ENCODE results near the gene TEKT5. TPM values are rescaled to one million over a fixed set of nuclear protein-coding genes. Genes with fewer than 3 reads are reported as not detected.
A peak's percentile ranks its signal among the peaks of the same experiment; 100 is the strongest.
"Not testable (repeated sequence)": the region's sequence is repeated elsewhere in the genome, so short reads cannot be mapped to it uniquely, and the experiment has no call there.

TEKT5 gene
- total RNA-seq, 2 donors from 2014 or later = 0.14 TPM; not detected in 1

DNA sequence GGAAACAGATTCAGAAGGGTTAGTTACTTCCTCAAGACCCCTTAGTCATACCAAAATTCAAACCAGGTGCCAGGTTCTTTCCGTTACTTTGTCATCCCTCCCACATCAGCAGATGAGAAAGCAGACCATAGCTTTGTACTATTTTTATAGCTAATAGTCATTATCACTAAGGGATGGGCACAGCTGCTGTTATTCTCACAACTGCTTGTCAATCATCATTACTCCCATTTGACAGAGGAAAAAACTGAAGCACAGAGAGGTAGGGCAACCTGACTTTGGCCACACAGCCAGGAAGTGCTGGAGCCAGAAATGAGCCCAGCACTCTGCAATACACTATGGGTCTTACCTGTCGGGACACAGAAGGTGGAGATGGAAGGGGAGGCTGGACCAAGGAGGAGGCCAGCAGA is 30.0 kb downstream of the TEKT5 start:
- intact Hi-C loops (cut with DNase I) = no loop called here

DNA sequence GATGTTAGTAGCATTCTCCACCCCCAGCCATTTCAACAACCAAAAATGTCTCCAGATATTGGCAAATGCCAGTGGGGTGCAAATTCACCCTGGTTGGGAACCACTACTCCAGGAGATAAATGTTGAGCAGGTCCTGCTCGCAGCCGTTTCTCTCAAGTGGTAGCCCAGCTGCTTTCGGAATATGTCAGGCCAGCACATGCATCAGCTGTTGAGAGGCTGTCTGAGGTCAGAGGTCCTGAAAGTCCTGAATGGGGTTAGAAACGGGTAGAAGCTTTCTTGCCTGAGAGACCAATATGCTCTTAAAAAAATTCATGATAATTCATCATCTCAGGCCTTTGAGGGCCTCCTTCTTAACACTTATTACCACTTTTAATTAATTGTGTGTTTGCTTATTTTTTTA is 31.0 kb downstream of the TEKT5 start:
- intact Hi-C loops (cut with DNase I) = no loop called here
- no peak for DNase-seq (ENCODE audit: low spot score)

More for the DNA sequence above, 30.0 kb downstream of the TEKT5 start:
- DNase-seq (ENCODE audit: low spot score) = no peak

DNA sequence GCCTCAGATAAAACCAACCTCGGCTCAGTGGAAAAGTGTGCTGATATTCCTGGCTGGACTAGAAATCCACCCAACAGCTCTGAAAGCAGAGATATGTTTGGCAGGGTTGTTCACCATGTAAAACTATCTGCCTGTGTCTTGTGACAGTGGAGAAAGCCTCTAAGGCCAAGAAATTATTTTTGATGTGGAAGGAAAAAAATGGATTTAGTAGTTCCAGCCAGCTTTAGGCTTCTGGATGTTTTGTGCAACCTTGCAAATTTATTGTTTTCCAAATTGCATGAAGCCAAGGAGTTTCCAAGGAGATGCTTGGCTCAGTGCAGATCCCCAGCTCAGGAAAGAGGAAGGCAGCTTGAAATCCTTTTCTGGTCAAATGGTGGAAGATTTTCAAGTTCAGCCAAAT is 31.6 kb downstream of the TEKT5 start:
- intact Hi-C loops (cut with DNase I) = no loop called here
- DNase-seq (ENCODE audit: low spot score) = no peak

DNA sequence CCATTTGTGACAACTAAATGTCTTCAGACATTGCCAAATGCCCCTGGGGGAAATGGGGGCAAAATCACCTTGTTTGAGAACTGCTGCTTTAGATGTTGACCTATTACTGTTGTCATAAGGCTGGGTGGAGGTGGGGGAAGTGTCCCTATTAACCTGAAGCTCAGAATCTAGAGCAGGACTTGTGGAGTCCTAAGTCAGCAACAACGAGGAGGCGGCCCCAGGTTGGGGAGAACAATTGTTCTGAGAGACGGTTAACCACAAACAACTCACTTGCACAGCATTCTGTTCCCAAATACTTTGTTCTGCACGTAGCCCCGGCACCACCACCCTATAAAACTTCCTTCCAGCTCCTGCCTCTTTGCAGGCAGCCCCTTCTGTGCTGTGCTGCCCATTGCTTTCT is 32.5 kb downstream of the TEKT5 start:
- intact Hi-C loops (cut with DNase I) = no loop called here
- no peak for DNase-seq (ENCODE audit: low spot score)

DNA sequence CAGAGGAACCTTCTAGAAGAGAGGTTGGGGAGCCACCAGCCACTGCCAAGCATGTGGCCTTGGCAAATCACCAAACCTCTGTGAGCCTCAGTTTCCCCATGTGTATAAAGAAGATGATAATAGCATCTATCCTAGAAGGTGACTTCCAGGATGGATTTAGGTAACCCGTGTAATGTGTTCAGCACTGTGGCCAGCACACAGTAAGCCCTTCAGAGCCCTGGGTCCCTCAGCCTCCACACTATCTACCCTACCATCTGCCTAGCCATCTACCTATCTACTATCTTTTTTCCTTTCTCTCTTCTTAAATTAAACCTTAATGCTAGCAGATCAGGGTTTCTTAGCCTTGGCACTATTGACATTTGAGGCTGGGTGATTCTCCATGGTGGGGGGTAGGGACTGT is 33.0 kb downstream of the TEKT5 start:
- DNase-seq (ENCODE audit: low spot score) = peak; percentile 5
- intact Hi-C loops (cut with DNase I) = no loop called here

DNA sequence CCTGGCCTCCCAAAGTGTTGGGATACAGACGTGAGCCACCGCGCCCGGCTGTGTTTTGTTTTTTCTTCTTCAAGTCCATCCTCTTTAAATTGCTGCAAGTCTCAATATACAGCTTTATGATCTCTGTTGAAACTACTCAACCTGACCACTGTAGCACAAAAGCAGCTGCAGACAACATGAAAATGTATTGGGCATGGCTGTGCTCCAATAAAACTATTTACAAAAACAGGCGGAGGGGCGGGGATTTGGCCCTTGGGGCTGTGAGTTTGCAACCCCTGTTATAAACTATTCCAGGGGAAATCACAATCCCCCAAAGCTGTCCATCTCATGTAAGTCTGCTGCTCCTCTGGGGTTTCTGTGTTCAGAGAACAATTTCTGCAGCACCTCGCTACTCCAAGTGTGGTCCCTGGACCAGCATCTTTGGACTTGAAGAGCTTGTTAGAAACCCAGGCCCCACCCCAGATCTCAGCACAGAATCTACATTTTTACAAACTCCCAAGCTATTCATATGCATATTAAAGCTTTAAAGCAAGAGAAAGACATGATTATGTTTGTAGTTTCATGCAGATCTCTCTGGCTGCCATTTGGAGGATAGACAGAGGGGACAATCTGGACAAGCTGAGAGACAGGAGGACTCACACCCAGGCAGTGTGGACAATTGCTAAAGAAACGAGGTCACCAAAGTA is 33.6 kb downstream of the TEKT5 start:
- peak; percentile 13 for DNase-seq (ENCODE audit: low spot score)
- intact Hi-C loops (cut with DNase I) = no loop called here

DNA sequence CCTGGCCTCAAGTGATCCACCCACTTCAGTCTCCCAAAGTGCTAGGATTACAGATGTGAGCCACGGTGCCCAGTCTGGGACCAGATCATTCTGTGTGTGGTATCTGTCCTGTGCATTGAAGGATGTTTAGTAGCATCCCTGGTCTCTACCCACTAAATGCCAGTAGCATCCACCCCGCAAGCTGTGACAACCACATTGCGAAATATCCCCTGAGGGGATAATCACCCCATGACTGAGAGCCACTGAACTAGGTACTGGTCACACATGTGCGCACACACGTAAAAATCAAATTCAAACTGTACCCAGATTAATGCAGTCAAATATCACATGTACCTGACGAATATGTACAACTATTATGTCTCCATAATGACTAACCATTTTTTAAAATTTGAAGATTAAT is 35.8 kb downstream of the TEKT5 start:
- intact Hi-C loops (cut with DNase I) = no loop called here
- peak; percentile 23 for DNase-seq (ENCODE audit: low spot score)

DNA sequence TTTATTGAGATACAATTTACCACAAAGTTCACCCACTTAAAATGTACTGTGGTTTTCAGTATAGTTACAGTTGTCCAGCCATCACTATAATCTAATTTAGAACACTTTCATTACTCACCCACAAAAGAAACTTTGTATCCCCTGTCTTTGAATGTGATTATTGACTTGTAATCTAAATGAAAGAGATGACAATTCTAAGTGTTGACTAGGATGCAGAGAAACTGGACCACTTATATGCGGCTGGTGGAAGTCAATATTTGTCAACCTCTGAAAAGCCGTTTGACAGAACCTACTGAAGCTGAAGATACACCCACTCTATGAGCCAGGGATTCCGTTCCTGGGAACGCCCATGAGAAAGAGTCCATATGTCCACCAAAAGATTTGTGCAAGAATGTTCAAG is 36.8 kb downstream of the TEKT5 start:
- intact Hi-C loops (cut with DNase I) = no loop called here
- no peak for DNase-seq (ENCODE audit: low spot score)

DNA sequence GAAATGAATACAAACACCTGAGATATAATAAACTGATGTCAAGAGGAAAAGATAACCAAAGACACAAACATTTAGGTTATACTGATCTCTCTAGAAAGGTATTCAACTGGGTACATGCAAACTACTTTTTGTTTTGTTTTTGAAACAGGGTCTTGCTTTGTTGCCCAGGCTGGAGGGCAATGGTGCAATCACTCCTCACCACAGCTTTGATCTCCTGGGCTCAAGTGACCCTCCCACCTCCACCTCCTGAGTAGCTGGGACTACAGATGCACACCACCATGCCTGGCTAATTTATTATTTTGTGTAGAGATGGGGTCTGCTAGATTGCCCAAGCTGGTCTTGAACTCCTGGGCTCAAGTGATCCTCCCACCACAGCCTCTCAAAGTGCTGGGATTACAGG is 38.1 kb downstream of the TEKT5 start:
- DNase-seq (ENCODE audit: low spot score) = peak; percentile 1
- intact Hi-C loops (cut with DNase I) = no loop called here

DNA sequence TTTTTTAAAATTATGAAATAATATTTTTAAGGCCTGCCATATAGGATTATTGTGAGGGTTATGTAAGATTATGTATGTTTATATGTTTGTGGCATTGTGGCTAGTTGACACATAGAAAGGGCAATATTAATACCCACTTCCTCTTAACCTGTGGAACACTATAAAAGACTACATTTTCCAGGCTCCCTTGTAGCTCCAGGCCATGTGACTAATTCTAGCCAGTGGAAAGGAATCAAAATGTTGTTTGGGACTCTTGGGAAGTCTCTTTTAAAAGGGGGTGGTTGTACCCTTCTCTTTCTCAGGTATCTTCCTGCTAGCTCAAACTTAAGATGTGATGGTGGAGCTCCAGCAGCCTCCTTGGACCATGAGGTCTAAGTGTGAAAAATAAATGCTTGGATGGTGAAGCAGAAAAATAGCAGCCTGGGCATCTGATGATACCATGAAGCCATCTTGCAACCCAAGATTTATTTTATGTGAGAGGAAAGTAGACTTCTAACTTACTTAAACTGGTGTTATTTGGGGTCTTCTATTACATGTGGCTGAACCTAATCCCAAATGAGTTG is 39.2 kb downstream of the TEKT5 start:
- DNase-seq (ENCODE audit: low spot score) = no peak
- intact Hi-C loops (cut with DNase I) = no loop called here

DNA sequence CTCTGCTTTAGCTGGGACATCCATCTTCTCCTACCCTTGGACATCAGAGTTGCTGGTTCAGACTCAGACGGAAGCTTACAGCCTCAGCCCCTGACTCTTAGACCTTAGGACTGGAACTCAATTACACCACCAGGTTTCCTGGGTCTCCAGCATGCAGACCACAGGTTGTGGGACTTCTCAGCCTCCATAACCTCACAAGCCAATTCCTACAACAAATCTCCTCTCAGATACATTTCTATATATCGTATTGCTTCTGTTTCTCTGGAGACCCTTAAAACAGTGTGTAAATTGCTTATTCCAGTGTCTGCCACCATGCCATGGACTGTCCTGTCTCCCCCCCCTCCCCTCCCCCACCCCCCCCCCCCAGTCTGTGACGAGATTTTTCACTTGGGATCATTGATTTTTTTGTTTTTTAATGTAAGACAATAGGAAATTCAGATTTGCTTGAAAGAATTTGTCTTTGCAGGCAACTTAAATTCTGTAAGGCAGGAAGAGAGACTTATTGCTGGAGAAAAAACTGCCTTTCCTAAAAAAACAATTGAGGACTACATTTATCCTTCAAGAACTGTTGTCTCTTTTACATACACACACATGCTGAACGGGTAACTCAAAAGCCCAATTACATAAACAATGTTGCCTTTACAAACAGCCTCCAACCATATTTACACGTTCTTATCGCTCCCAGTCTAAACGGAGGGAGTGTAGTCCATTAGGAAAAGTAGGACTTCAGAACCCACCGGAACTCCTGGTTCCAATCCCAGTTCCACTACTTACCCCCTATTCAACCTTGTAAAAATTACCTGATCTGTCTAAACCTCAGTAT is 39.9 kb downstream of the TEKT5 start:
- intact Hi-C loops (cut with DNase I) = no loop called here
- no peak for DNase-seq (ENCODE audit: low spot score)

DNA sequence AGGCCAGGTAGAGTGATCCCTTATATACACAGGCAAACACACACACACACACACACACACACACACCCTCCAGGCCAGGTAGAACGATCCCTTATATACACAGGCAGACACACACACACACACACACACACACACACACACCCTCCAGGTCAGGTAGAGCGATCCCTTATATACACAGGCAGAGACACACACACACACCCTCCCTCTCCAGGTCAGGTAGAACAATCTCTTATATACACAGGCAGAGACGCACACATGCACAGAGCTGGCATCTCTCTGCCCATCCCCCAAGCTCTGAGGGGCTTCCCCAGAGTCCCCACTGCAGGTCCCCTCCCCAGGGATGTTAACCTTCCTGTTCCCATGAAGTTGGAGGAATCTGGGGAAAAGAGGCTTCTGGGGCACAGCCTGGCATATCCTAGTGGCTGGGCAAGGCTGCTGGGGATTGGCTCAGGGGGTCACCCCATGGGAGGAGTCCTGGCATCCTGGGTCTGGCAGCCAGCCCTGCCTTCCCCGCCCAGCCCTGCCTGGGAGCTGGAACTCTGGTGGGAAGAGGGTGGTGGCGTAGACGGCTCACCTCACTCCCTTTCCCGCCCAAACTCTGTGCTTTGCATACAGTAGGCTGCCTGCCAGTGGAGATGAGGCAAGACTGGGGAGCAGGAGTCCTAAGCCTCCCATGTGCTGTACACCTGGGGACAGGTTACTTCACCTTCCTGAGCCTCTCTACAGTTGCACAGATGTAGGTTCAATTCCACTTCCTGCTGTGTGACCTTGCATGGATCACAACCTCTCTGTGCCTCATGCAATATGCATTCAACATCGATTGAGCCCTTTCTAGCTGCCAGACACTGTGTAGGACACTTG is 41.8 kb downstream of the TEKT5 start:
- peak; percentile 57 for DNase-seq (ENCODE audit: low spot score)
- intact Hi-C loops (cut with DNase I) = loop anchor here in 1 of 2 donors (2.0 kb wide), 1 partner anchor 74 kb away; no protein-coding TSS in a partner anchor

DNA sequence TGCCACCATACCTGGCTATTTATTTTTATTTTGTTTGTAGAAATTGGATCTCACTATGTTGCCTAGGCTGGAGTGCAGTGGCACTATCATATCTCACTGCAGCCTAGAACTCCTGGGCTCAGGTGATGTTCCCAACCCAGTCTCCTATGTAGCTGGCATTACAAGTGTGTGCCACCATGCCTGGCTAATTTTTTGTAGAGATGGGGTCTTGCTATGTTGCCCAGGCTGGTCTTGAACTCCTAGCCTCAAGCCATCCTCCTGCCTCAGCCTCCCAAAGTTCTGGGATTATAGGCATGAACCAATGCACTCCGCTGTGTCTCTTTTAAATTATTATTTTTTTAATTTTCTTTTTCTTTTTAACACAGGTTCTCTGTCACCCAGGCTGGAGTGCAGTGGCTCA is 45.6 kb downstream of the TEKT5 start:
- intact Hi-C loops (cut with DNase I); DNase-seq (ENCODE audit: low spot score): not testable (repeated sequence)

DNA sequence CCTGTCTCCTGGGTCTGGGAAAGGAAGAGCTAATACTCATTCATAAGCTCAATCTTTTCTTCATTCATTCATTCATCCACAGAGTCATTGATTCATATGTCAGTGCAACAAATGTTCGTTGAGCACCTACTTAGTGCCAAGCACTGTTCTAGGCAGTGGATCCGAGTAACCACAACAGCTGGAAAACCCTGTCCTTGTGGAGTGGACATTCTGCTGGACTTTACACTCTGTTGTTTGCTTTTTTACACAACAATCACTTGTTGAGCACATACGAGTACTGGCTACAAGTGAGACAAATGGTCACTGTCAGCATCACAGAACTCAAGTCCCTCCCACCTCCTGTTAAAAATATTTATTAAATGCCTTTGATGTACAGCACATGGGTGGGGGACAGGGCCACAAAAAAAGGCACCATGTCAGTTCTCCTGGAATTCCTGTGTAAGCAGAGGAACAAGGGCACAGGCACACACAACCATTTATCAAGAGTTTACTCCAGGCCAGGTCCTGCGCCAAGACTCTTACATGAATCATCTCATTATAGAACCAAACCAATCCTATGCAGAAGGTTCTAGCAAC is 46.9 kb downstream of the TEKT5 start:
- intact Hi-C loops (cut with DNase I) = no loop called here
- DNase-seq (ENCODE audit: low spot score) = no peak

DNA sequence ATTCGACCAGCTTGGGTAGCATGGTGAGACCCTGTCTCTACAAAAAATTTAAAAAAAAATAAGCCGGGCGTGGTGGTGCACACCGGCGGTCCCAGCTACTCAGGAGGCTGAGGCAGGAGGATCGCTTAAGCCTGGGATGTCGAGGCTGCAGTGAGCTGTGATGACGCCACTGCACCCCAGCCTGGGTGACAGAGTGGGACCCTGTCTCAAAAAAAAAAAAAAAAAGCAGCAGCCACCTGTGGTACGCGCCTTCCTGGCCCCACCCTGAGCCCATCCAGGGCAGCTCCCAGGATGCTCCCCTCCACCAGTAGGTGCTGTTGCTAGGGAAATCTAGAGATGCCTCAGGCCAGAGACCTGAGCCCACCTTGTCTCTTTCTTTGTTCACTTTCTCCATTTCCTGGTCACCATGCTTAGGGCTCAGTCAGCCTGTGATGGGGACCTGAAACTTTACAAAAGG is 47.4 kb downstream of the TEKT5 start:
- intact Hi-C loops (cut with DNase I) = no loop called here
- DNase-seq (ENCODE audit: low spot score) = peak; percentile 28

DNA sequence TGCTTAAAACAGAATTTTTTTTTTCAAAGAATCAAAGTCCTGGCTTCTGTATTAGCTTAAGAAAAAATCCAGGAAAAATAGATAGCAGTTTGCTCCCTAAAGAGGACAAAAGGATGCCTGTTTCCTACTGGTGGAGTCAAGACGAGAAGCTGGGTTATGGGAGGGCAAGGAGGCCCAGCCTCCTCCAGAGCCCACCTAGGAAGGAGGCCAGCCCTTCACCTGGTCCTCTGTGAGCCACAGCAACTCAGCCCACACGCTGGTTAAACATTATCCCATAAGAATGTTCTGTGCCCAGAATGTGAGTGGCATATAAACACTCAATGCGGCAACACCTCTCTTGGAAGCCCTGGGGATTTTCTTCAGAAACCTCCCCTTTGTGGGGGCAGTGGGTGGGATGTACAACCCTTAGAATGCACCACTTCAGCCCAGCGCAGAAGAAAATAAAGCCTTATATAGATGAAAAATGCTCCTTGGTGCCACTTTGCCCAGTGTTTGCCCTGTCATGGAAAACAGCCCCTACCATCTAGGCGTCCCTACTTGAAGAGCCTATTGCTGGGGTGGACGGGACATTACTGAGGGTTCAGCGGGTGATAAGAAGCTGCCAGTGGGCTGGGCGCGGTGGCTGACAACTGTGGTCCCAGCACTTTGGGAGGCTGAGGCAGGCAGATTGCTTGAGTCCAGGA is 48.0 kb downstream of the TEKT5 start:
- intact Hi-C loops (cut with DNase I) = no loop called here
- peak; percentile 13 for DNase-seq (ENCODE audit: low spot score)

DNA sequence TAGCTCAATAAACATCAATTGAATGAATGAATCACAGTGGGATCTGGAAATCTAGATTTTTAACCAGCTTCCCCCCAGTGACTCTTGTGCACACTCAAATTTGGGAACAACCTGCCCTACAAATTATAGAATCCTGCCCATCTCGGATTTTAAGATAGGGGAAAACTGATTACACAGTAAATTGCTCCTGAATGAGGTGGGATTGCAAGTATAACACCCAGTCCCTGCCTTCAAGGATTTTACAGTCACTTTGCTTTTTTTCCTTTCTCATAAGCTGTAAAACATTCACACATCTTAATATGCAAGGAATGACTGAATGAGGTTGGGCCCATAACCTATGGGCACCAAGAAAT is 48.5 kb downstream of the TEKT5 start:
- no peak for DNase-seq (ENCODE audit: low spot score)
- intact Hi-C loops (cut with DNase I) = no loop called here

DNA sequence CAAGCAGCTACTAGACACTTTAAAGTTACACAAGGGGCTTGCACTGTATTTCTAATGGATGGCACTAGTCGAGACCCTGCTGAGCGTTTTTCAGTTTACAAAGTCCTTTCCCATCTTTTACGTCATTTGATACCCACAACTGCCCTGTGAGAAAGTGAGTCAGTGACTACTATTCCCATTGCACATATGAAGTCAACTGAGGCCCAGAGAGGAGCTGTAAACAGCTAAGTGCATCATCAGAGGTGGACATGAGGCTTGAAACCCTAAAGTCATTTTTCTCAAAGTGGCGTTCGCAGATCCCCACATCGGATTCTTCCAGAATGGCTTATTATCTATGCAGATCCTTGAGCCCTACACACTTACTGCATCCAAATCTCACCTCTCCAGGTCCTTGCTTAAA is 50.6 kb downstream of the TEKT5 start:
- intact Hi-C loops (cut with DNase I) = no loop called here
- DNase-seq (ENCODE audit: low spot score) = no peak

DNA sequence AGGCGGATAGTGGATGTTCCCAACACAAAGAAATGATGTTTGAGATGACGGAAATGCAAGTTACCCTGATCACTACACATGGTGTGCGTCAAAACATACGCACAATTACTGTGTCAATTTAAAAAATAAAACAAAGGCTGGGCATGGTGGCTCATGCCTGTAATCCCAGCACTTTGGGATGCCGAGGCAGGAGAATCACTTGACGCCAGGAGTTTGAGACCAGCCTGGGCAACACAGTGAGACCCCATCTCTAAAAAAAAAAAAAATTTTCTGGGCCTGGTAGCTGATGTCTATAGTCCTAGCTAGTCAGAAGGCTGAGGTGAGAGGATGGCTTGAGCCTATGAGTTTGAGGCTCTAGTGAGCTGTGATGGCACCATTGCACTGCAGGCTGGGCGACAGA is 51.8 kb downstream of the TEKT5 start:
- no peak for DNase-seq (ENCODE audit: low spot score)
- intact Hi-C loops (cut with DNase I) = no loop called here
